Lower leg skin (tissue), 3 donors: ENCODE results near the gene ULBP3.

Experiments used
- POLR2A ChIP-seq, 2 donors: fragments of 450-650 bp; IDR thresholded peaks; one replicate each; pipeline ENCODE4 v1.6.1; 2016 to 2017; ENCODE audit warnings: antibody characterized with exemption in 2 of 2, mild to moderate bottlenecking in 1 of 2, moderate library complexity in 1 of 2
- TF ChIP-seq, protein P1 (sequence below), 3 donors: fragments of 450-650 bp; IDR thresholded peaks; one replicate each; pipeline ENCODE4 v1.5.1; 2016; ENCODE audit warnings: antibody characterized with exemption in 3 of 3, mild to moderate bottlenecking in 3 of 3, moderate library complexity in 2 of 3

DNA sequence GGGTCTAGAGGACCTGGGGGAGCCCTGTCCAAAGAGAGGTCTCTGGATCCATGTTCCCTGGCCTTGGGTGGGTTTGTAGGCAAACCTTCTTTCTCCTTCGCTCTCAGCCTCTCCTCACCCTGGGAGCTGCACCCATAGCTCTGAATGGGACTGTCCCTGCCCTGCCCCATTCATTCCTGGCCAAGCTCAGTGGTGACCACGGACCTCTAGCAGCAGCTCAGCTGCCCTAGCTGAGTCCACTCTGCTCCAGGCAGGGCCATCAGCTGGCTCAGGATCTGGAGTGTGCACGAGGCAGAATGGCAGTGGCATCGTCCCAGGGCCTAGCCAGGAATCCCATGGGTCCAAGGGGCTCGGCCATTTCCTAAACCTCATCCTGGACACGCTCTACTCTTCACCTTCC, 5.3 kb downstream of the ULBP3 start:
- TF ChIP-seq, protein P1, sequence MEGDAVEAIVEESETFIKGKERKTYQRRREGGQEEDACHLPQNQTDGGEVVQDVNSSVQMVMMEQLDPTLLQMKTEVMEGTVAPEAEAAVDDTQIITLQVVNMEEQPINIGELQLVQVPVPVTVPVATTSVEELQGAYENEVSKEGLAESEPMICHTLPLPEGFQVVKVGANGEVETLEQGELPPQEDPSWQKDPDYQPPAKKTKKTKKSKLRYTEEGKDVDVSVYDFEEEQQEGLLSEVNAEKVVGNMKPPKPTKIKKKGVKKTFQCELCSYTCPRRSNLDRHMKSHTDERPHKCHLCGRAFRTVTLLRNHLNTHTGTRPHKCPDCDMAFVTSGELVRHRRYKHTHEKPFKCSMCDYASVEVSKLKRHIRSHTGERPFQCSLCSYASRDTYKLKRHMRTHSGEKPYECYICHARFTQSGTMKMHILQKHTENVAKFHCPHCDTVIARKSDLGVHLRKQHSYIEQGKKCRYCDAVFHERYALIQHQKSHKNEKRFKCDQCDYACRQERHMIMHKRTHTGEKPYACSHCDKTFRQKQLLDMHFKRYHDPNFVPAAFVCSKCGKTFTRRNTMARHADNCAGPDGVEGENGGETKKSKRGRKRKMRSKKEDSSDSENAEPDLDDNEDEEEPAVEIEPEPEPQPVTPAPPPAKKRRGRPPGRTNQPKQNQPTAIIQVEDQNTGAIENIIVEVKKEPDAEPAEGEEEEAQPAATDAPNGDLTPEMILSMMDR (IDR thresholded peaks at IDR 0.05): no peak
- TF ChIP-seq POLR2A (IDR thresholded peaks at IDR 0.05): no peak
